GM23338 (cell line): Measurements from ENCODE around the gene CYP46A1. TPM values are rescaled to one million over a fixed set of nuclear protein-coding genes. Genes with fewer than 3 reads are reported as not detected.

Experiments used
- ATAC-seq: fragments of 200-7000 bp; cut with Tn5 transposase; 3 replicates; pipeline ENCODE4 v1.9.1; 2020
- DNase-seq: peaks from one replicate; pipeline ENCODE4 v3.0.0-alpha.2; 2015; ENCODE audit warnings: low spot score
- H2AFZ ChIP-seq: fragments of 200-600 bp; sonication (generic); 2 replicates; pipeline ENCODE4 v1.8.0; 2016; ENCODE audit warnings: antibody characterized with exemption, mild to moderate bottlenecking, moderate library complexity
- H3F3A ChIP-seq: fragments of 200-600 bp; sonication (generic); replicated peaks from 2 replicates; pipeline ENCODE4 v1.8.0; 2017; ENCODE audit warnings: antibody characterized with exemption, mixed run types, low read depth
- H3K27ac ChIP-seq: fragments of 200-600 bp; sonication (generic); 2 replicates; pipeline ENCODE4 v1.6.1; 2016; ENCODE audit warnings: low read depth
- H3K27me3 ChIP-seq: fragments of 200-600 bp; sonication (generic); 2 replicates; pipeline ENCODE4 v1.8.0; 2016; ENCODE audit warnings: mild to moderate bottlenecking, mixed run types, moderate library complexity; ENCODE audit not compliant: insufficient read depth
- H3K36me3 ChIP-seq: fragments of 200-600 bp; sonication (generic); 2 replicates; pipeline ENCODE4 v1.8.0; 2016; ENCODE audit warnings: mild to moderate bottlenecking; ENCODE audit not compliant: insufficient read depth
- H3K4me1 ChIP-seq: fragments of 200-600 bp; sonication (generic); 2 replicates; pipeline ENCODE4 v1.8.0; 2016; ENCODE audit warnings: mild to moderate bottlenecking, moderate library complexity; ENCODE audit not compliant: insufficient read depth
- H3K4me2 ChIP-seq: fragments of 200-600 bp; sonication (generic); 2 replicates; pipeline ENCODE4 v1.7.1; 2017; ENCODE audit warnings: mixed run types
- H3K4me3 ChIP-seq: fragments of 200-600 bp; sonication (generic); 2 replicates; pipeline ENCODE4 v1.6.1; 2016; ENCODE audit warnings: mixed run types
- H3K79me2 ChIP-seq: fragments of 200-600 bp; sonication (generic); replicated peaks from 2 replicates; pipeline ENCODE4 v1.8.0; 2017; ENCODE audit warnings: mild to moderate bottlenecking; ENCODE audit not compliant: insufficient read depth
- H3K9me2 ChIP-seq: fragments of 200-600 bp; sonication (generic); 2 replicates; pipeline ENCODE4 v1.8.0; 2017; ENCODE audit not compliant: insufficient read depth
- H4K20me1 ChIP-seq: fragments of 200-600 bp; sonication (generic); replicated peaks from 2 replicates; pipeline ENCODE4 v1.8.0; 2017; ENCODE audit warnings: mild to moderate bottlenecking; ENCODE audit not compliant: insufficient read depth
- H3K27ac Mint-ChIP-seq: 2 replicates; pipeline ENCODE4 v1.8.0; 2020; ENCODE audit warnings: inconsistent platforms, mild to moderate bottlenecking, moderate library complexity, mixed read lengths
- H3K27me3 Mint-ChIP-seq: 3 replicates; pipeline ENCODE4 v1.8.0; 2022; ENCODE audit warnings: low read depth, mild to moderate bottlenecking, moderate library complexity, mixed read lengths, inconsistent platforms; ENCODE audit not compliant: insufficient read depth, poor library complexity
- H3K36me3 Mint-ChIP-seq: 3 replicates; pipeline ENCODE4 v1.8.0; 2021; ENCODE audit warnings: low read depth, mild to moderate bottlenecking, inconsistent platforms, moderate library complexity, mixed read lengths
- H3K4me1 Mint-ChIP-seq: 3 replicates; pipeline ENCODE4 v1.8.0; 2020; ENCODE audit warnings: mild to moderate bottlenecking, inconsistent platforms, mixed read lengths
- H3K4me3 Mint-ChIP-seq: 3 replicates; pipeline ENCODE4 v1.8.0; 2021; ENCODE audit warnings: moderate library complexity, mild to moderate bottlenecking, inconsistent platforms, mixed read lengths
- H3K9me3 Mint-ChIP-seq: 3 replicates; pipeline ENCODE4 v1.8.0; 2020; ENCODE audit warnings: moderate library complexity, mild to moderate bottlenecking, inconsistent platforms, mixed read lengths
- CREB1 ChIP-seq: fragments of 250-450 bp; sonication (Bioruptor Pico); IDR thresholded peaks from 2 replicates; pipeline ENCODE4 v1.5.0; 2020; ENCODE audit warnings: low read depth, mild to moderate bottlenecking, moderate library complexity
- EZH2 ChIP-seq: fragments of 200-600 bp; sonication (generic); IDR thresholded peaks from one replicate; pipeline ENCODE4 v1.8.0; 2017; ENCODE audit warnings: antibody characterized with exemption, mild to moderate bottlenecking, low read depth; ENCODE audit not compliant: unreplicated experiment
- EZH2phosphoT487 ChIP-seq: fragments of 200-600 bp; sonication (generic); IDR thresholded peaks from one replicate; pipeline ENCODE4 v1.8.1; 2018; ENCODE audit warnings: antibody characterized with exemption; ENCODE audit not compliant: unreplicated experiment
- JUNB ChIP-seq: IDR thresholded peaks from one replicate; pipeline ENCODE4 v1.6.1; 2016; ENCODE audit warnings: antibody characterized with exemption; ENCODE audit not compliant: unreplicated experiment
- NANOG ChIP-seq: IDR thresholded peaks from 2 replicates; pipeline ENCODE4 v1.6.1; 2016; ENCODE audit warnings: antibody characterized with exemption, borderline replicate concordance
- POLR2AphosphoS5 ChIP-seq: IDR thresholded peaks from 2 replicates; pipeline ENCODE4 v1.6.1; 2016; ENCODE audit warnings: antibody characterized with exemption, low read depth
- STAT1 ChIP-seq: IDR thresholded peaks from one replicate; pipeline ENCODE4 v1.6.1; 2016; ENCODE audit warnings: antibody characterized with exemption; ENCODE audit not compliant: unreplicated experiment
- ZNF114 ChIP-seq: fragments of 250-450 bp; sonication (Bioruptor Pico); IDR thresholded peaks from 2 replicates; pipeline ENCODE4 v1.5.0; 2020; ENCODE audit warnings: mild to moderate bottlenecking, moderate library complexity
- ZNF331 ChIP-seq: fragments of 250-450 bp; sonication (Bioruptor Pico); IDR thresholded peaks from 2 replicates; pipeline ENCODE4 v1.5.0; 2020; ENCODE audit warnings: low read depth, mild to moderate bottlenecking, moderate library complexity
- polyA plus RNA-seq: library from polyadenylated mRNA; unstranded; fragments of >200 nt; fragmentation: Nextera tagmentation; extraction: Ambion mirVana; gene quantifications from 2 replicates; pipeline ENCODE4 v1.2.1, GENCODE V29; 2016
- total RNA-seq: library from RNA; depleted of rRNA; stranded (reverse); fragments of >200 nt; shearing (Covaris generic); gene quantifications from 2 replicates; pipeline ENCODE4 v1.2.3, GENCODE V29; 2014
- TF ChIP-seq, protein P1 (sequence below), 2 experiments: fragments of 200-600 bp in 1 of 2; sonication (generic) in 1 of 2; conservative IDR thresholded peaks; 2 replicates each; pipeline versions ENCODE4 v1.5.1 to v1.6.1; 2016 to 2017; ENCODE audit warnings: antibody characterized with exemption in 2 of 2, low read depth in 2 of 2, mild to moderate bottlenecking in 2 of 2, moderate library complexity in 1 of 2
- TF ChIP-seq, protein P2 (sequence below): fragments of 250-450 bp; sonication (Bioruptor Pico); IDR thresholded peaks from 2 replicates; pipeline ENCODE4 v1.5.0; 2020; ENCODE audit warnings: mild to moderate bottlenecking, moderate library complexity

Gene CYP46A1
- total and polyA plus RNA-seq, 2 experiments from 2014 or later = 0.59 to 0.66 TPM

DNA sequence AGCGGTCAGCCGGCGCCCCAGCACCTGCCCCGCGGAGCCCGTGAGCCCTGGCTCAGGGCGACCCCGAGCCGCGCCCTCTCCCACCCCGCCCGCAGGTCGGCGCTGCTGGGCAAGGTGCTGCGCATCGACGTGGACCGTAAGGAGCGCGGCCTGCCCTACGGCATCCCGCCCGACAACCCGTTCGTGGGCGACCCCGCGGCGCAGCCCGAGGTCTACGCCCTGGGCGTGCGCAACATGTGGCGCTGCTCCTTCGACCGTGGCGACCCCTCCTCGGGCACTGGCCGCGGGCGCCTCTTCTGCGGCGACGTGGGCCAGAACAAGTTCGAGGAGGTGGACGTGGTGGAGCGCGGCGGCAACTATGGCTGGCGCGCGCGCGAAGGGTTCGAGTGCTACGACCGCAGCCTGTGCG is 24.8 kb upstream of the CYP46A1 start:
- peaks cover 9% of the 10 kb centered on the region; the same call in 1 of the 3 replicates for H3K36me3 Mint-ChIP-seq
- TF ChIP-seq NANOG (no peak), CREB1 (CRISPR knock-in tag) (peak; percentile 54)
- TF ChIP-seq, protein P1, sequence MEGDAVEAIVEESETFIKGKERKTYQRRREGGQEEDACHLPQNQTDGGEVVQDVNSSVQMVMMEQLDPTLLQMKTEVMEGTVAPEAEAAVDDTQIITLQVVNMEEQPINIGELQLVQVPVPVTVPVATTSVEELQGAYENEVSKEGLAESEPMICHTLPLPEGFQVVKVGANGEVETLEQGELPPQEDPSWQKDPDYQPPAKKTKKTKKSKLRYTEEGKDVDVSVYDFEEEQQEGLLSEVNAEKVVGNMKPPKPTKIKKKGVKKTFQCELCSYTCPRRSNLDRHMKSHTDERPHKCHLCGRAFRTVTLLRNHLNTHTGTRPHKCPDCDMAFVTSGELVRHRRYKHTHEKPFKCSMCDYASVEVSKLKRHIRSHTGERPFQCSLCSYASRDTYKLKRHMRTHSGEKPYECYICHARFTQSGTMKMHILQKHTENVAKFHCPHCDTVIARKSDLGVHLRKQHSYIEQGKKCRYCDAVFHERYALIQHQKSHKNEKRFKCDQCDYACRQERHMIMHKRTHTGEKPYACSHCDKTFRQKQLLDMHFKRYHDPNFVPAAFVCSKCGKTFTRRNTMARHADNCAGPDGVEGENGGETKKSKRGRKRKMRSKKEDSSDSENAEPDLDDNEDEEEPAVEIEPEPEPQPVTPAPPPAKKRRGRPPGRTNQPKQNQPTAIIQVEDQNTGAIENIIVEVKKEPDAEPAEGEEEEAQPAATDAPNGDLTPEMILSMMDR (conservative IDR thresholded peaks at IDR 0.05; ENCODE audit: low read depth in 2 of 2) = peak; percentile 35 to 84
- no peak overlapping the region for H3K27ac ChIP-seq
- H3K27ac Mint-ChIP-seq = no peak overlapping the region
- peaks cover 33% of the 10 kb centered on the region for H3K4me1 ChIP-seq
- H3K9me2 ChIP-seq = no peaks in the 10 kb centered on the region
- H3K4me3 Mint-ChIP-seq = peak overlapping the region; percentile 73; the same call in 2 of the 3 replicates
- H2AFZ ChIP-seq = no peak overlapping the region; the same call in 1 of the 2 replicates
- H3K36me3 ChIP-seq = no peaks in the 10 kb centered on the region
- H3K4me2 ChIP-seq = peak overlapping the region; percentile 75; the same call in 1 of the 2 replicates
- no peaks in the 10 kb centered on the region for H3K9me3 Mint-ChIP-seq
- H3K27me3 ChIP-seq = peaks cover 37% of the 10 kb centered on the region
- peaks cover 16% of the 10 kb centered on the region; the same call in 1 of the 2 replicates for H3F3A ChIP-seq
- peaks cover 31% of the 10 kb centered on the region for H3K4me1 Mint-ChIP-seq
- H3K4me3 ChIP-seq = peak overlapping the region; percentile 68
- DNase-seq (peak; percentile 81), ATAC-seq (peak; percentile 79)
- H3K79me2 ChIP-seq = no peaks in the 10 kb centered on the region
- no peaks in the 10 kb centered on the region; the same call in 1 of the 2 replicates for H4K20me1 ChIP-seq
- peaks cover 32% of the 10 kb centered on the region for H3K27me3 Mint-ChIP-seq

DNA sequence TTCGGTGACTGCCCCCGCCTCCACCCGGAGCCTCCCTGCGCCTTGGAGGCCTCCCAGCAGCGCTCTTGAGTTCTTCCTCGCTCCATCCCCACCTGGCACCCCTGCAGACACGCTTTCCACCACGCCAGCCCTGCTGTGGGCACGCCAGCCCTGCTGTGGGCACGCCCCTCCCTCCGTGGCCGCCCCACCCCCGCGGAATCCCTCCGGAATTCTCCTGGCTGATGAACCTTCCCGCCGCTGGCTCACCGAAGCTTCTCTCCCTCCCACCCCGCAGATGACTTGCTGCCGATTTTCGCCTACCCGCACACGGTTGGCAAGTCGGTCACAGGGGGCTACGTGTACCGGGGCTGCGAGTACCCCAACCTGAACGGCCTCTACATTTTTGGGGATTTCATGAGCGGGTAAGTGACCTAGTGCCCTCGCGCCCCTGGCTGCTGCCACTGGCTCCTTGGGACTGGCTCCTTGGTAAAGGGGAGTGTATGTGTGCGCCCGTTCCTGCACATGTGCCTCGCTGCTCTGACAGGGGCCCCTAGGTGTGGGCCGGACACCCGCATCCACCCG is 24.0 kb upstream of the CYP46A1 start:
- Mint-ChIP-seq H3K4me1 (peaks cover 34% of the 10 kb centered on the region), H3K27ac (no peak overlapping the region)
- no peak for TF ChIP-seq POLR2AphosphoS5
- TF ChIP-seq JUNB = no peak
- no peak for TF ChIP-seq EZH2
- TF ChIP-seq, protein P2, sequence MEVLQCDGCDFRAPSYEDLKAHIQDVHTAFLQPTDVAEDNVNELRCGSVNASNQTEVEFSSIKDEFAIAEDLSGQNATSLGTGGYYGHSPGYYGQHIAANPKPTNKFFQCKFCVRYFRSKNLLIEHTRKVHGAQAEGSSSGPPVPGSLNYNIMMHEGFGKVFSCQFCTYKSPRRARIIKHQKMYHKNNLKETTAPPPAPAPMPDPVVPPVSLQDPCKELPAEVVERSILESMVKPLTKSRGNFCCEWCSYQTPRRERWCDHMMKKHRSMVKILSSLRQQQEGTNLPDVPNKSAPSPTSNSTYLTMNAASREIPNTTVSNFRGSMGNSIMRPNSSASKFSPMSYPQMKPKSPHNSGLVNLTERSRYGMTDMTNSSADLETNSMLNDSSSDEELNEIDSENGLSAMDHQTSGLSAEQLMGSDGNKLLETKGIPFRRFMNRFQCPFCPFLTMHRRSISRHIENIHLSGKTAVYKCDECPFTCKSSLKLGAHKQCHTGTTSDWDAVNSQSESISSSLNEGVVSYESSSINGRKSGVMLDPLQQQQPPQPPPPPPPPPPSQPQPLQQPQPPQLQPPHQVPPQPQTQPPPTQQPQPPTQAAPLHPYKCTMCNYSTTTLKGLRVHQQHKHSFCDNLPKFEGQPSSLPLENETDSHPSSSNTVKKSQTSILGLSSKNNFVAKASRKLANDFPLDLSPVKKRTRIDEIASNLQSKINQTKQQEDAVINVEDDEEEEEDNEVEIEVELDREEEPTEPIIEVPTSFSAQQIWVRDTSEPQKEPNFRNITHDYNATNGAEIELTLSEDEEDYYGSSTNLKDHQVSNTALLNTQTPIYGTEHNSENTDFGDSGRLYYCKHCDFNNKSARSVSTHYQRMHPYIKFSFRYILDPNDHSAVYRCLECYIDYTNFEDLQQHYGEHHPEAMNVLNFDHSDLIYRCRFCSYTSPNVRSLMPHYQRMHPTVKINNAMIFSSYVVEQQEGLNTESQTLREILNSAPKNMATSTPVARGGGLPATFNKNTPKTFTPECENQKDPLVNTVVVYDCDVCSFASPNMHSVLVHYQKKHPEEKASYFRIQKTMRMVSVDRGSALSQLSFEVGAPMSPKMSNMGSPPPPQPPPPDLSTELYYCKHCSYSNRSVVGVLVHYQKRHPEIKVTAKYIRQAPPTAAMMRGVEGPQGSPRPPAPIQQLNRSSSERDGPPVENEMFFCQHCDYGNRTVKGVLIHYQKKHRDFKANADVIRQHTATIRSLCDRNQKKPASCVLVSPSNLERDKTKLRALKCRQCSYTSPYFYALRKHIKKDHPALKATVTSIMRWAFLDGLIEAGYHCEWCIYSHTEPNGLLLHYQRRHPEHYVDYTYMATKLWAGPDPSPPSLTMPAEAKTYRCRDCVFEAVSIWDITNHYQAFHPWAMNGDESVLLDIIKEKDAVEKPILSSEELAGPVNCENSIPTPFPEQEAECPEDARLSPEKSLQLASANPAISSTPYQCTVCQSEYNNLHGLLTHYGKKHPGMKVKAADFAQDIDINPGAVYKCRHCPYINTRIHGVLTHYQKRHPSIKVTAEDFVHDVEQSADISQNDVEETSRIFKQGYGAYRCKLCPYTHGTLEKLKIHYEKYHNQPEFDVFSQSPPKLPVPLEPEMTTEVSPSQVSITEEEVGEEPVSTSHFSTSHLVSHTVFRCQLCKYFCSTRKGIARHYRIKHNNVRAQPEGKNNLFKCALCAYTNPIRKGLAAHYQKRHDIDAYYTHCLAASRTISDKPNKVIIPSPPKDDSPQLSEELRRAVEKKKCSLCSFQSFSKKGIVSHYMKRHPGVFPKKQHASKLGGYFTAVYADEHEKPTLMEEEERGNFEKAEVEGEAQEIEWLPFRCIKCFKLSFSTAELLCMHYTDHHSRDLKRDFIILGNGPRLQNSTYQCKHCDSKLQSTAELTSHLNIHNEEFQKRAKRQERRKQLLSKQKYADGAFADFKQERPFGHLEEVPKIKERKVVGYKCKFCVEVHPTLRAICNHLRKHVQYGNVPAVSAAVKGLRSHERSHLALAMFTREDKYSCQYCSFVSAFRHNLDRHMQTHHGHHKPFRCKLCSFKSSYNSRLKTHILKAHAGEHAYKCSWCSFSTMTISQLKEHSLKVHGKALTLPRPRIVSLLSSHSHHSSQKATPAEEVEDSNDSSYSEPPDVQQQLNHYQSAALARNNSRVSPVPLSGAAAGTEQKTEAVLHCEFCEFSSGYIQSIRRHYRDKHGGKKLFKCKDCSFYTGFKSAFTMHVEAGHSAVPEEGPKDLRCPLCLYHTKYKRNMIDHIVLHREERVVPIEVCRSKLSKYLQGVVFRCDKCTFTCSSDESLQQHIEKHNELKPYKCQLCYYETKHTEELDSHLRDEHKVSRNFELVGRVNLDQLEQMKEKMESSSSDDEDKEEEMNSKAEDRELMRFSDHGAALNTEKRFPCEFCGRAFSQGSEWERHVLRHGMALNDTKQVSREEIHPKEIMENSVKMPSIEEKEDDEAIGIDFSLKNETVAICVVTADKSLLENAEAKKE (CRISPR knock-in tag) = no peak
- no peak for TF ChIP-seq EZH2phosphoT487
- no peak for TF ChIP-seq ZNF114 (CRISPR knock-in tag)
- TF ChIP-seq NANOG = no peak
- TF ChIP-seq STAT1 = no peak
- TF ChIP-seq ZNF331 (CRISPR knock-in tag) = no peak
- TF ChIP-seq, protein P1 (conservative IDR thresholded peaks at IDR 0.05; ENCODE audit: low read depth in 2 of 2) = no peak

More for the DNA sequence above, 24.0 kb upstream of the CYP46A1 start:
- Mint-ChIP-seq H3K9me3 (no peaks in the 10 kb centered on the region), H3K36me3 (peaks cover 9% of the 10 kb centered on the region; the same call in 1 of the 3 replicates), H3K27me3 (peaks cover 32% of the 10 kb centered on the region), H3K4me3 (peak overlapping the region; percentile 73)
- Histone ChIP-seq H3F3A (peaks cover 16% of the 10 kb centered on the region; the same call in 1 of the 2 replicates), H3K27ac (no peak overlapping the region), H3K4me1 (peaks cover 37% of the 10 kb centered on the region), H3K79me2 (no peaks in the 10 kb centered on the region), H3K9me2 (no peaks in the 10 kb centered on the region), H2AFZ (peak overlapping the region; percentile 88), H3K4me2 (peak overlapping the region; percentile 88), H3K4me3 (peak overlapping the region; percentile 68), H3K27me3 (peaks cover 37% of the 10 kb centered on the region), H4K20me1 (no peaks in the 10 kb centered on the region; the same call in 1 of the 2 replicates), H3K36me3 (no peaks in the 10 kb centered on the region)
- ATAC-seq (peak; percentile 6), DNase-seq (peak; percentile 58)
